Activated CD8-positive, alpha-beta memory T cell treated with anti-CD3 and anti-CD28 coated beads, Interleukin-2, amount 50 U/mL, for 24 hours (primary cell): ENCODE results near the gene ITGAD.

Experiments used
- DNase-seq: peaks from one replicate; pipeline ENCODE4 v3.0.0-alpha.2; 2020; ENCODE audit errors: extremely low read depth

ITGAD gene

GRCh38 chr16:31393056-31393455, at the start of gene ITGAD:
ITGAD (plus strand) TSS chr16:31393335; CDS start chr16:31393361, 26 bp downstream.
- no peak for DNase-seq

DNA sequence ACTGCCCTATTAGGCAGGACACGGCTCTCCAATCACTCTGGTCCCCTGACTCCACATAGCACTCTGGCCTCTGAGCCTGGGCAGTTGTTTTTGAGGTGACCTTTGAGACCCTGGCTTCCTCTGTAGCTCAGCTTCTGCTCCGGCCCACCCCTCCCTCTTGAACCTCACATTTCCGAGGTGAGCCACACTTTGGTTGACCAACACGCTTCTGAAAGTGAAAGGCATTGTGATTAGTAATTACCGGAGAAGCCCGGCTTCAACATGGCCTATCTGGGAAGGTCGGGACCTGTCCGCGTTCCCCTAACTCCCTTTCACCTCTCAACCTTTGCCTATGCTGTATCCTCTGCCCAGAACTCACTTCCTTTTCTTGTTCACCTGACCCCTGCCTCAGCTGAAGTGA, 48.4 kb upstream of the ITGAD start:
- DNase-seq, result no peak

- DNase-seq, result no peak
Measured at GRCh38 chr16:31347445-31347844, 45.7 kb upstream of the ITGAD start.

GRCh38 chr16:31348579-31348978, 44.6 kb upstream of the ITGAD start:
- DNase-seq, result no peak

GRCh38 chr16:31350275-31351005, 42.7 kb upstream of the ITGAD start:
- no peak for DNase-seq

DNA sequence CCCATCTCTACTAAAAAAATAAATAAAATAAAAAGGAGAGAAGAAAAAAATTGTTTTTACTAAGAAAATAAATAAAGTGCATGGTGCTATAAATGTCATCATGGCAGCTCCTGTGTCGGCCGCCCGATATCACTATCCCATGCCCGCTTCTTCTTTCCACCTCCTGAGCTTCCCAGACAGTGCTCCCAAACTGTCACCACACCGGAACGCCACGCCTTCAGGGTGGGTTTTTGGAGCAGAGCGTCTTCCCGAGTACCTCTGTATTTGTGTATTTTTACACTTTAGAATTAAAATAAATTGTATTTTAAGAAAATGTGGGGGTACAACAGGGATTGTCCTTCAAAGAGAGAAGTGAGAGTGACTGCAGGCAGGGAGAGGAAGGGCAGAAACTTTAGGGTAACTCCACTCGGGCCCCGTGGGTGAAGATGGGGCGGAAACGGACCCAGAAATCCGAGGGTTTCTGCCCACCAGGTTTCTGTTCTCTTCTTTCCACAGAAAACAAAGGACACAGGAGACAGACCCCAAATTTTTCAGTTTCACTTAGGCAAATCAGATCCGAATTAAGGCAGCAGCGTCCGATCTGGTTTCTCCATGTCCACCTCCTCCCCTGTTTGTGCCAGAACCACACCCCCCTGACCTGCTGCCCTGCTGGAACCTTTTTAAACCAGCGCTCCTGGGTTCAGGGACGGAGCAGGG, 41.7 kb upstream of the ITGAD start:
- no peak for DNase-seq

DNA sequence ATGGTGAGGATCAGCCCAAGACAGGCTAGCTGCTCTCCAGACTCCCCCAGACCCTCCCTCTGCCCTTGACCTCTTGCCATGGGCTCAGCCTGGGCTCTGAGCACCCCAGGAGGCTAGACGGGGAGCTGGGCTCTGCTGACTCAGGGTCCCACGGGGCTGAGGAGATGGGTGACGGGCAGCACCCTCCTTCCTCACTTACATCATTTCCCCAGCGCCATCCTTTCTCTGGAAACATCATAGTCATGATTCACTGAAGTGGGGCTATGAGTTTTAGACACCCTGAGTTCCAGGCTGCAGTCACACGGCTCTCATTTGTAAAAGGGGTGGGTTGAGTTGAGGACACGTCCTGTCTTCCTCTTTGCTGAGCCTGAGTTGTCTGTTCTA, 41.2 kb upstream of the ITGAD start:
- DNase-seq, result no peak

GRCh38 chr16:31352376-31353115, 40.6 kb upstream of the ITGAD start:
- no peak for DNase-seq

DNA sequence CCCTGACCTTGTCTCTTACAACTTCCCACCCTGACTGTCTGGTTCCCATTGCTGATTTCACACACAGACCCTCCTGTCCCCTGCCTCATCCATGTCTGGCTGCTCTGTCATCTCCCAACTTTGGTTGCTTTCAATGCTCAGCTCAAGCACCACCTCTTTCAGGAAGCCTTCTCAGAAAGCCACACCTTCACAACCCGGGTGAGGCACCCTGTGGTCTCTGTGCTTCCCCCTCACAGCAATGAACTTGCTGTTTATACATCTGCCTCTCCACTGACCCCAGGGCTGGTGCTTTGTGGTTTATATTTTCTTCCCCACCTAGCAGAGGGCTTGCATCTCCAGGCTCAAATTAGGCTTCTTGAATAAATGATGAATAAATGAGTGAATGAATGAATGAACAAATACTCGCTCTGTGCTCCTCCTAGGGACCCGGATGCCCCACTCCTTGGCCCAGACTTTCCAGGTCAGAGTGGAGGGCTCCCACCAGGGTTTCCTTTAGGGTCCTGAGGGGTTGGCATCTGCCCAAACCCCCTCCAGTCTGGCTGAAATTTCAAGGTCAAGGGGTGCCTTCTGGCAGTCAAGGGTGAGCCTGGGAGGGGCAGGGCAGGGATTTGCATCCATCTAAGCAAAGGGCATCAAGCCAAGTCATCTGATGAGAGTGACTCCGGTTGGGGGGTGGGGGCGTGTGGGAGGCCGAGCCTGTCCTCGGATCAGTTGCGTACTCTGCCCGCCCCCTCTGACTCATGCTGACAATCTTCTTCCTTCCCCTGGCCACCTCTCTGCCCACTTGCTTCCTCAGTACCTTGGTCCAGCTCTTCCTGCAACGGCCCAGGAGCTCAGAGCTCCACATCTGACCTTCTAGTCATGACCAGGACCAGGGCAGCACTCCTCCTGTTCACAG, 38.5 kb upstream of the ITGAD start, which contains the start of gene ITGAX:
Gene ITGAX (plus strand): TSS at position 783 of the 898 bp plus-strand sequence. CDS start 79 bp downstream, at position 862.
- peak; percentile 47 for DNase-seq

- DNase-seq, result no peak
Measured at GRCh38 chr16:31355431-31356100, 37.6 kb upstream of the ITGAD start.

GRCh38 chr16:31356566-31357323, 36.4 kb upstream of the ITGAD start:
- DNase-seq, result no peak

DNA sequence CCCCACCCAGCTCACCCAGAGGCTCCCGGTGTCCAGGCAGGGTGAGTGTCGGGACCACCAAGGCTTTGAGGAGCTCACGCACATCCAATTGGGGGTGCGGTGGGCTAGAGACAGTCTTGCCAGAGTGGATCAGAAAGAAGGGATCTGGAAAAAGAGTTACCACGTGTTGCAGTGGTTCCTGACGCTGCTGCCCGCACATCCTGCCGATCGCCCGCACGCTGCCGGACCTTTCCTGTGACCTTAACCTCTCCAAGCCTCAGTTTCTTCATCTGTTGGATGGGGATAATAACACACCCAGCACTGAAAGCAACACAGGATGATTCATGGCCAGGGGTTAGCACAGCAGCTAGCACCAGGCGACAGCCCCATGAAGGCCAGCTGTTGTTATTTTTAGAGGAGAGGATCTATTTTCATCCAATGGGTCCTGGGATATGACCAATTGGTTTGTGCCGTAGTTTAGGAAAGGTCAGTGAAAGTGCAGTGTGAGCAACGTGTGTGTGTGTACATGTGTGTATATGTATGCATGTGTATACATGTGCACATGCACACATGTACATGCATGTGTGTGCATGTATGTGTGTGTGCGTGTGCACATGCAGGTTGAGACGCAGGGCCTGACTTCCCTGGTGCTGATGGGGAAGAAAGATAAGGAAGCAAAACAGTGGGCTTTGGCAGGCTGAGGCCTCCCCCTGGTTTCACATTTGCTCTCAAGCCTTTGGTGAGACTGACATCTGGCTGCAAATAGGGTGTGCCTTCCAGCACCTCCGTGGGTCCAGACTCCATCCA, 35.6 kb upstream of the ITGAD start:
- no peak for DNase-seq

- no peak for DNase-seq
Measured at GRCh38 chr16:31360251-31360650, 32.9 kb upstream of the ITGAD start.

DNA sequence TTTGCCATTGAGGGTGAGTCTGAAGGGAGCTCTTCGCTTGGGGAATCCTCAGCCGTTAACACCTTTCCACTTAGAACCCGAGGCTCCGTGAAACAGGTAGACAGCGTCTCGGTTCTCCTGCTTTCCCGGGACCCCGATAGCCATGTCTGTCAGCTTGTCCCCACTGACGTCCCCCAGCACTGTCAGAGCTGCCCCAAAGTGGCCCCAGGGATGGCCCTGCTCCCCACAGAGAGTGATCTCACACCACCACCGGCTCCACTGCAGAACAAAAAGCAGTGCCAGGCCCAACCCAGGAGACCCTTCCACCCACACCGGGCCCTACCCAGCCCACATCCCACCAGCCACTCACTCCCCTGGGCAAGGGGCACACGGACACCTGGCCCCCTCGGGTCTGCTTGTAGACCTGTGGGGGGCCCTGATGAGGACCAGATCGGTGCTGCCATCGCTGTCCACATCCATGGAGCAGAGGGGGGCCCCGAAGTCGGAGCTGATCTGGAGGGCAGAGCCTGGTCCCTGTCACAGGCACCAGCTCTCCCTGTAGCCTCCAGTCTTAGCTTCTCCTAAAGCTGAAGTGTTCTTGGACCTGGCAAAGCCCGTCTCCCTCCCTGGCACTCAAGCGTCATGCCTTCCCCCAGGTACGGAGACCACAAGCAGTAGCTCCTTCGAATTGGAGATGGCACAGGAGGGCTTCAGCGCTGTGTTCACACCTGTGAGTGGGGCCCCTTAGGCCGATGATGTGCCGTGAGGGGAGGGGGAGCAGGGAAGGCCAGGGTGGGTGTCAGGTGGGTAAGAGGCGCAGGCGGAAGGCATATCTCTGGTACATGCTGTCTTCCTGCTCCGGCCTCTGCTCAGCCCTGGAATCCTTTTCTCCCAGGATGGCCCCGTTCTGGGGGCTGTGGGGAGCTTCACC, 31.7 kb upstream of the ITGAD start:
- DNase-seq, result no peak

DNA sequence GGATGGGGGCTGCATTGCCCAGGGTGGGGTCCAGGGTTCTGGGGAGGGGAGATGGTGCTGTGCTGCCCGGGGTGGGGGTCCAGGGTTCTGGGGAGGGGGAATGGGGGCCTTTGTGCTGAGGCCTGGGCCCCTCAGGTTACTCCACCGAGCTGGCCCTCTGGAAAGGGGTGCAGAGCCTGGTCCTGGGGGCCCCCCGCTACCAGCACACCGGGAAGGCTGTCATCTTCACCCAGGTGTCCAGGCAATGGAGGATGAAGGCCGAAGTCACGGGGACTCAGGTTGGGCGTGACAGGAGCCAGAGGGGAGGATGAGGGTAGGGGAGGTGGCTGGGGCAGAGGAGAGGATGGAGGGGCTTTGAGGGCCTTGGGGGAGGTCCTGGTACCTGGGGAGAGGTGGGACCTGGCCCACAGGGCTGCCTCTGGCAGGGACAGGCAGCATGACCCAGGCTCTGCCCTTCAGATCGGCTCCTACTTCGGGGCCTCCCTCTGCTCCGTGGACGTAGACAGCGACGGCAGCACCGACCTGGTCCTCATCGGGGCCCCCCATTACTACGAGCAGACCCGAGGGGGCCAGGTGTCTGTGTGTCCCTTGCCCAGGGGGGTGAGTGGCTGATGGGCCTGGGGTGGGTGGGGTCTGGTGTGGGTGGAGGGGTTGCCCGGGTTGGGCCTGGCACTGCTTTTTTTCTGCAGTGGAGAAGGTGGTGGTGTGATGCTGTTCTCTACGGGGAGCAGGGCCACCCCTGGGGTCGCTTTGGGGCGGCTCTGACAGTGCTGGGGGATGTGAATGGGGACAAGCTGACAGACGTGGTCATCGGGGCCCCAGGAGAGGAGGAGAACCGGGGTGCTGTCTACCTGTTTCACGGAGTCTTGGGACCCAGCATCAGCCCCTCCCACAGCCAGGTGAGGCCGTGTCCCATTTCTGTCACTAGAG, 30.4 kb upstream of the ITGAD start:
- no peak for DNase-seq

- no peak for DNase-seq
Measured at GRCh38 chr16:31363721-31364120, 29.4 kb upstream of the ITGAD start.

- no peak for DNase-seq
Measured at GRCh38 chr16:31364421-31364820, 28.7 kb upstream of the ITGAD start.
